Measurements from ENCODE around the gene ZNF316.
"Not testable (repeated sequence)": the region's sequence is repeated elsewhere in the genome, so short reads cannot be mapped to it uniquely, and the experiment has no call there.

ZNF316 gene

GRCh38 chr7:6622134-6622710 lies 14.9 kb upstream of the ZNF316 start:
- DNase-seq (ENCODE audit: low spot score), result no peak
- TF ChIP-seq CTCF (IDR thresholded peaks at IDR 0.05; ENCODE audit: extremely low read depth, missing control alignments), result no peak

GRCh38 chr7:6623589-6624245 lies 13.4 kb upstream of the ZNF316 start:
- no peak for TF ChIP-seq CTCF (IDR thresholded peaks at IDR 0.05; ENCODE audit: extremely low read depth, missing control alignments)
- peak; percentile 69 for DNase-seq (ENCODE audit: low spot score)

- TF ChIP-seq CTCF (IDR thresholded peaks at IDR 0.05; ENCODE audit: extremely low read depth, missing control alignments), result no peak
- no peak for DNase-seq (ENCODE audit: low spot score)
These were observed 12.9 kb upstream of the ZNF316 start for GRCh38 chr7:6624246-6624611.

GRCh38 chr7:6628045-6628444 lies 9.1 kb upstream of the ZNF316 start:
- no peak for DNase-seq (ENCODE audit: low spot score)
- TF ChIP-seq CTCF (IDR thresholded peaks at IDR 0.05; ENCODE audit: extremely low read depth, missing control alignments), result no peak

GRCh38 chr7:6630007-6630849 lies 6.9 kb upstream of the ZNF316 start:
- DNase-seq (ENCODE audit: low spot score), result no peak
- no peak for TF ChIP-seq CTCF (IDR thresholded peaks at IDR 0.05; ENCODE audit: extremely low read depth, missing control alignments)

- DNase-seq (ENCODE audit: low spot score), result no peak
- no peak for TF ChIP-seq CTCF (IDR thresholded peaks at IDR 0.05; ENCODE audit: extremely low read depth, missing control alignments)
These were observed 5.5 kb upstream of the ZNF316 start for GRCh38 chr7:6631605-6632004.

- no peak for TF ChIP-seq CTCF (IDR thresholded peaks at IDR 0.05; ENCODE audit: extremely low read depth, missing control alignments)
- no peak for DNase-seq (ENCODE audit: low spot score)
These were observed 3.1 kb upstream of the ZNF316 start for GRCh38 chr7:6634021-6634420.

- not testable (repeated sequence) for DNase-seq (ENCODE audit: low spot score)
These were observed 2.1 kb upstream of the ZNF316 start for GRCh38 chr7:6634971-6635370.
